ENCODE results near the gene FOXO6.

FOXO6 gene

GRCh38 chr1:41401899-41402298 lies 40.7 kb downstream of the FOXO6 start:
- DNase-seq (ENCODE audit: low read depth in 2 of 2), result no peak

GRCh38 chr1:41404308-41404761 lies 43.1 kb downstream of the FOXO6 start:
- no peak for DNase-seq (ENCODE audit: low read depth in 2 of 2)

- DNase-seq (ENCODE audit: low read depth in 2 of 2), result no peak
Observed at GRCh38 chr1:41407664-41408252, 46.5 kb downstream of the FOXO6 start.

GRCh38 chr1:41408691-41409090 lies 47.5 kb downstream of the FOXO6 start:
- DNase-seq (ENCODE audit: low read depth in 2 of 2), result no peak

GRCh38 chr1:41409825-41410224 lies 48.6 kb downstream of the FOXO6 start:
- no peak for DNase-seq (ENCODE audit: low read depth in 2 of 2)

- no peak for DNase-seq (ENCODE audit: low read depth in 2 of 2)
Observed at GRCh38 chr1:41410462-41410861, 49.2 kb downstream of the FOXO6 start.

GRCh38 chr1:41411229-41411628 lies 50.0 kb downstream of the FOXO6 start:
- no peak for DNase-seq (ENCODE audit: low read depth in 2 of 2)

GRCh38 chr1:41412748-41413147 lies 51.5 kb downstream of the FOXO6 start:
- DNase-seq (ENCODE audit: low read depth in 2 of 2), result no peak

- no peak for DNase-seq (ENCODE audit: low read depth in 2 of 2)
Observed at GRCh38 chr1:41413748-41414281, 52.6 kb downstream of the FOXO6 start.

- no peak for DNase-seq (ENCODE audit: low read depth in 2 of 2)
Observed at GRCh38 chr1:41414296-41414695, 53.1 kb downstream of the FOXO6 start.

- no peak for DNase-seq (ENCODE audit: low read depth in 2 of 2)
Observed at GRCh38 chr1:41414716-41415306, 53.6 kb downstream of the FOXO6 start.

- DNase-seq (ENCODE audit: low read depth in 2 of 2), result no peak
Observed at GRCh38 chr1:41416081-41416480, 54.8 kb downstream of the FOXO6 start.

GRCh38 chr1:41416552-41417334 lies 55.5 kb downstream of the FOXO6 start:
- DNase-seq (ENCODE audit: low read depth in 2 of 2), result peak; percentile 18 to 28

GRCh38 chr1:41417335-41417682 lies 56.1 kb downstream of the FOXO6 start:
- DNase-seq (ENCODE audit: low read depth in 2 of 2), result no peak

GRCh38 chr1:41417746-41418145 lies 56.5 kb downstream of the FOXO6 start:
- DNase-seq (ENCODE audit: low read depth in 2 of 2), result no peak

GRCh38 chr1:41418857-41419583 lies 57.8 kb downstream of the FOXO6 start:
- peak in 1 of 2 experiments; percentile 13 for DNase-seq (ENCODE audit: low read depth in 2 of 2)

- no peak for DNase-seq (ENCODE audit: low read depth in 2 of 2)
Observed at GRCh38 chr1:41419584-41420295, 58.5 kb downstream of the FOXO6 start.

- DNase-seq (ENCODE audit: low read depth in 2 of 2), result no peak
Observed at GRCh38 chr1:41420351-41420750, 59.1 kb downstream of the FOXO6 start.

- no peak for DNase-seq (ENCODE audit: low read depth in 2 of 2)
Observed at GRCh38 chr1:41420860-41421259, 59.6 kb downstream of the FOXO6 start.

GRCh38 chr1:41422306-41422705 lies 61.1 kb downstream of the FOXO6 start:
- no peak for DNase-seq (ENCODE audit: low read depth in 2 of 2)

- no peak for DNase-seq (ENCODE audit: low read depth in 2 of 2)
Observed at GRCh38 chr1:41423511-41424191, 62.4 kb downstream of the FOXO6 start.
